ENCODE data around the gene APOC1. TPM values are rescaled to one million over a fixed set of nuclear protein-coding genes. Genes with fewer than 3 reads are reported as not detected.

Gene APOC1
- total RNA-seq, 1 donor from 2014 or later: 16.1 TPM

DNA sequence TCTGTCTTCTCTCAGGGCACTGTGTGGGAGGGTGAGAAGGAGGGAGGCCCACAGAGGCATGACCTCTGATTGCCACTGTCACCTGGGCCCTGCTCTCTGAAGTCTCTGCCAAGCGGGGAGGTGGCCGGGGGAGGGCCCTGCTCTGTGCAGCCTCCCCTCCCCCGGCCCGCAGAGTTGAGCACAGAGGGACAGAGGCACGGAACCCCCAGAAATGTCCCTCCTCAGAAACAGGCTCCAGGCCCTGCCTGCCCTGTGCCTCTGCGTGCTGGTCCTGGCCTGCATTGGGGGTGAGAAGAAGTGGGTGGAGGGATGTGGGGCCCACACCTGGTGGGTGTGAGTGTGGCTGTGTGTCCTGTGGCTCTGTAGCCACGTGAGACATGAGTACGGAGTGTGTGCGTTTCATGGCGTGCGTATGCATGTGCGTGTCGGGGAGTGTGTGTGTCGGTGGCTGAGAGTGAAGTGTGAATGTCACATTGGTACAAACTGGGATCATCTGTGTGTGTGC lies 27.7 kb downstream of the APOC1 start, which contains the start of gene APOC4:
APOC4 (plus strand) TSS at position 171 of the 505 bp plus-strand sequence; CDS start at position 212, 41 bp downstream.
- no peak within 1 kb of the TSS for H3K27ac ChIP-seq
- H3K79me2 ChIP-seq (ENCODE audit: low read depth): no peaks in the 10 kb centered on the region
- no peak within 1 kb of the TSS for H3K4me3 Mint-ChIP-seq
- no peak for DNase-seq (ENCODE audit: low spot score)
- no peak within 1 kb of the TSS for H2AFZ ChIP-seq (replicated peaks)
- H4K20me1 ChIP-seq (ENCODE audit: low read depth): no peaks in the 10 kb centered on the region
- H3K9me3 Mint-ChIP-seq: no peaks in the 10 kb centered on the region
- H3K36me3 Mint-ChIP-seq: no peaks in the 10 kb centered on the region
- no peaks in the 10 kb centered on the region for H3K27me3 ChIP-seq
- no peaks in the 10 kb centered on the region for H3K4me1 ChIP-seq
- H3K36me3 ChIP-seq: no peaks in the 10 kb centered on the region
- no peaks in the 10 kb centered on the region for H3F3A ChIP-seq (ENCODE audit: low read depth)
- H3K4me2 ChIP-seq: no peak within 1 kb of the TSS
- H3K9me3 ChIP-seq (ENCODE audit: low read depth): no peaks in the 10 kb centered on the region
- TF ChIP-seq, protein P1, sequence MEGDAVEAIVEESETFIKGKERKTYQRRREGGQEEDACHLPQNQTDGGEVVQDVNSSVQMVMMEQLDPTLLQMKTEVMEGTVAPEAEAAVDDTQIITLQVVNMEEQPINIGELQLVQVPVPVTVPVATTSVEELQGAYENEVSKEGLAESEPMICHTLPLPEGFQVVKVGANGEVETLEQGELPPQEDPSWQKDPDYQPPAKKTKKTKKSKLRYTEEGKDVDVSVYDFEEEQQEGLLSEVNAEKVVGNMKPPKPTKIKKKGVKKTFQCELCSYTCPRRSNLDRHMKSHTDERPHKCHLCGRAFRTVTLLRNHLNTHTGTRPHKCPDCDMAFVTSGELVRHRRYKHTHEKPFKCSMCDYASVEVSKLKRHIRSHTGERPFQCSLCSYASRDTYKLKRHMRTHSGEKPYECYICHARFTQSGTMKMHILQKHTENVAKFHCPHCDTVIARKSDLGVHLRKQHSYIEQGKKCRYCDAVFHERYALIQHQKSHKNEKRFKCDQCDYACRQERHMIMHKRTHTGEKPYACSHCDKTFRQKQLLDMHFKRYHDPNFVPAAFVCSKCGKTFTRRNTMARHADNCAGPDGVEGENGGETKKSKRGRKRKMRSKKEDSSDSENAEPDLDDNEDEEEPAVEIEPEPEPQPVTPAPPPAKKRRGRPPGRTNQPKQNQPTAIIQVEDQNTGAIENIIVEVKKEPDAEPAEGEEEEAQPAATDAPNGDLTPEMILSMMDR (IDR thresholded peaks at IDR 0.05): no peak
- no peak for TF ChIP-seq EZH2 (IDR thresholded peaks at IDR 0.05)
- TF ChIP-seq EZH2phosphoT487 (IDR thresholded peaks at IDR 0.05): no peak
- H3K9ac ChIP-seq: no peak within 1 kb of the TSS
- H3K4me3 ChIP-seq: no peak within 1 kb of the TSS
- H3K27me3 Mint-ChIP-seq (ENCODE audit: insufficient read depth, low read depth): peaks cover 4% of the 10 kb centered on the region
- no peaks in the 10 kb centered on the region for H3K4me1 Mint-ChIP-seq
- H3K27ac Mint-ChIP-seq: no peak within 1 kb of the TSS

DNA sequence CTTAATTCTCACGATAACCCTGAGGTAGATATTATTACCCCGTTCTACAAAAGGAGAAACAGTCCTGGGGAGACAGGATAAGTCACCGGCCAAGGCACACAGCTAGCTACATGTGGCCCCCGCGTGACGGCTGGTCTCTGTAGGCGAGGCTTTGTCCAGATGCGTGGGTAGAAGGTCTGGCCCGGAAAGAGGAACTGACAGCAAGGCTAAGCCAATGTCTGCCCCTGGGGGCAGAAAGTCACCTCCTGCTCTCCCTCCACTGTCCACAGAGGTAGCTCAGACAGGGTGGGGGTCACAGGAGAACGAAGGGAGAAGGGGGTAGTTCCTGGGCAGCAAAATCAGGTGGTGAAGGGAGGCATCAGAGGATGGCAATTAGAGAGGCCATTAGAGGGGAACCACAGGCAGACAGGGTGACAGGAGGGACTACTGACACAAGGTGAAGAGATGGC lies 29.4 kb downstream of the APOC1 start:
- Mint-ChIP-seq H3K36me3 (no peaks in the 10 kb centered on the region), H3K27me3 (ENCODE audit: insufficient read depth, low read depth) (peaks cover 4% of the 10 kb centered on the region), H3K9me3 (no peaks in the 10 kb centered on the region), H3K27ac (no peak overlapping the region), H3K4me1 (no peaks in the 10 kb centered on the region), H3K4me3 (no peak overlapping the region)
- H3K4me3 ChIP-seq: no peak overlapping the region
- no peaks in the 10 kb centered on the region for H3K36me3 ChIP-seq
- no peak overlapping the region for H3K9ac ChIP-seq
- H3K4me1 ChIP-seq: no peaks in the 10 kb centered on the region
- H3K27ac ChIP-seq: no peak overlapping the region
- H3K4me2 ChIP-seq: no peak overlapping the region
- no peaks in the 10 kb centered on the region for H4K20me1 ChIP-seq (ENCODE audit: low read depth)
- H3K9me3 ChIP-seq (ENCODE audit: low read depth): no peaks in the 10 kb centered on the region
- DNase-seq (ENCODE audit: low spot score): no peak
- H3K27me3 ChIP-seq: no peaks in the 10 kb centered on the region
- no peaks in the 10 kb centered on the region for H3K79me2 ChIP-seq (ENCODE audit: low read depth)
- H3F3A ChIP-seq (ENCODE audit: low read depth): no peaks in the 10 kb centered on the region
- TF ChIP-seq, protein P1 (IDR thresholded peaks at IDR 0.05): no peak
- TF ChIP-seq EZH2 (IDR thresholded peaks at IDR 0.05): no peak
- no peak overlapping the region for H2AFZ ChIP-seq (replicated peaks)

DNA sequence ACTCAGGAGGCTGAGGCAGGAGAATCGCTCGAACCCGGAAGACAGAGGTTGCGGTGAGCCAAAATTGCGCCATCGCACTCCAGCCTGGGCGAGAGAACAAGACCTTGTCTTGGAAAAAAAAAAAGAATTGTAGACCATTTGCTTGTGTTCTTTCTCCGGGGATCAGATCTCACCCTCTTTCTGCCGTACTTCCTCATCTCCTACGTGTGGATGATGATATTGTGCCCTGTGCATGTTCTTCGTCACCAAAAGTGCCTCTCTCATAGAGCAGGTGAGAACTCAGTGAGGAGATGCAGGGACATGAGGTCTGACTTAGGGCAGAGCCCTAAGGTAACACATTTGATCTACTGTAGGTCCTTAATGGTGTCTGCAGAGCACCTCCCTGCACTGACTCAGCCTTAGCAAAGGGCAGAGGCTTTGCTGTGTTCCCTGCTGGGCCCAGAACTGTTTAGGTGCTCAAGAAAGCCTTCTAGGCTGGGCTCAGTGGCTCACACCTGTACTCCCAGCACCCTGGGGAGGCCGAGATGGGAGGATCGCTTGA lies 32.7 kb downstream of the APOC1 start:
- H3K4me2 ChIP-seq: no peak overlapping the region
- no peaks in the 10 kb centered on the region for H3K36me3 ChIP-seq
- H4K20me1 ChIP-seq (ENCODE audit: low read depth): no peaks in the 10 kb centered on the region
- H3K79me2 ChIP-seq (ENCODE audit: low read depth): no peaks in the 10 kb centered on the region
- no peak overlapping the region for H3K4me3 ChIP-seq
- H2AFZ ChIP-seq (replicated peaks): no peak overlapping the region
- peak overlapping the region; percentile 9 for H3K27ac Mint-ChIP-seq
- H3K27me3 Mint-ChIP-seq (ENCODE audit: insufficient read depth, low read depth): no peaks in the 10 kb centered on the region
- no peaks in the 10 kb centered on the region for H3K9me3 Mint-ChIP-seq
- H3K4me1 Mint-ChIP-seq: peaks cover 3% of the 10 kb centered on the region
- no peaks in the 10 kb centered on the region for H3K4me1 ChIP-seq
- no peak for DNase-seq (ENCODE audit: low spot score)
- H3K9ac ChIP-seq: no peak overlapping the region
- peaks cover 1% of the 10 kb centered on the region for H3K36me3 Mint-ChIP-seq
- no peaks in the 10 kb centered on the region for H3K9me3 ChIP-seq (ENCODE audit: low read depth)
- H3K27ac ChIP-seq: no peak overlapping the region
- H3K4me3 Mint-ChIP-seq: no peak overlapping the region
- peaks cover 5% of the 10 kb centered on the region for H3F3A ChIP-seq (ENCODE audit: low read depth)
- no peaks in the 10 kb centered on the region for H3K27me3 ChIP-seq
- TF ChIP-seq, protein P1 (IDR thresholded peaks at IDR 0.05): no peak
- TF ChIP-seq EZH2 (IDR thresholded peaks at IDR 0.05): no peak
- no peak for TF ChIP-seq EZH2phosphoT487 (IDR thresholded peaks at IDR 0.05)
